ENCODE results near the gene SULT4A1.

GRCh38 chr22:43910178-43910695 is 47.9 kb upstream of the SULT4A1 start:
- TF ChIP-seq CTCF (conservative IDR thresholded peaks at IDR 0.05; ENCODE audit: low read depth, low read length) (no peak), EZH2 (IDR thresholded peaks at IDR 0.05; ENCODE audit: borderline replicate concordance, low read depth, low read length, poor library complexity, severe bottlenecking) (no peak)
